Endodermal cell (in vitro differentiated cells): ENCODE data around the gene FNBP1L. TPM values are rescaled to one million over a fixed set of nuclear protein-coding genes. Genes with fewer than 3 reads are reported as not detected.

ENCODE experiments used
- DNase-seq: peaks from one replicate; pipeline ENCODE4 v3.0.0-alpha.2; 2017
- H3K27ac ChIP-seq: 2 replicates; pipeline ENCODE4 v1.5.1; 2013; ENCODE audit warnings: mild to moderate bottlenecking, low read depth, low read length, moderate library complexity
- H3K27me3 ChIP-seq: 2 replicates; pipeline ENCODE4 v1.6.1; 2013; ENCODE audit warnings: mild to moderate bottlenecking, low read length, moderate library complexity; ENCODE audit not compliant: insufficient read depth, control insufficient read depth, poor library complexity, severe bottlenecking
- H3K36me3 ChIP-seq: 2 replicates; pipeline ENCODE4 v1.7.0; 2013; ENCODE audit warnings: mild to moderate bottlenecking, low read length, moderate library complexity; ENCODE audit not compliant: control insufficient read depth, insufficient read depth
- H3K4me1 ChIP-seq: one replicate; pipeline ENCODE4 v1.7.0; 2013; ENCODE audit warnings: low read length; ENCODE audit not compliant: control insufficient read depth, insufficient read depth
- H3K4me3 ChIP-seq: 2 replicates; pipeline ENCODE4 v1.5.1; 2013; ENCODE audit warnings: mild to moderate bottlenecking, low read length, moderate library complexity
- H3K9ac ChIP-seq: 2 replicates; pipeline ENCODE4 v1.6.1; 2013; ENCODE audit warnings: mild to moderate bottlenecking, low read length, moderate library complexity; ENCODE audit not compliant: poor library complexity, severe bottlenecking; ENCODE audit errors: extremely low read depth
- H3K9me3 ChIP-seq: 2 replicates; pipeline ENCODE4 v1.6.1; 2013; ENCODE audit warnings: mild to moderate bottlenecking, low read length, moderate library complexity; ENCODE audit not compliant: control insufficient read depth
- H3K27ac Mint-ChIP-seq: 2 replicates; pipeline ENCODE4 v1.8.0; 2020; ENCODE audit warnings: mixed read lengths
- H3K27me3 Mint-ChIP-seq: 2 replicates; pipeline ENCODE4 v1.8.0; 2021; ENCODE audit warnings: mild to moderate bottlenecking, mixed read lengths; ENCODE audit not compliant: insufficient read depth
- H3K36me3 Mint-ChIP-seq: 2 replicates; pipeline ENCODE4 v1.8.0; 2020; ENCODE audit warnings: low read depth, mixed read lengths
- H3K4me1 Mint-ChIP-seq: 2 replicates; pipeline ENCODE4 v1.8.0; 2020; ENCODE audit warnings: mixed read lengths
- H3K4me3 Mint-ChIP-seq: 2 replicates; pipeline ENCODE4 v1.8.0; 2020; ENCODE audit warnings: mild to moderate bottlenecking, moderate library complexity, mixed read lengths
- H3K9me3 Mint-ChIP-seq: 2 replicates; pipeline ENCODE4 v1.8.0; 2020; ENCODE audit warnings: mild to moderate bottlenecking, mixed read lengths
- CTCF ChIP-seq: fragments of 200-600 bp; sonication (generic); conservative IDR thresholded peaks from 2 replicates; pipeline ENCODE4 v1.5.0; 2021; ENCODE audit warnings: antibody characterized with exemption, mild to moderate bottlenecking
- WGBS, 2 experiments: methylation state at CpG; one replicate each; pipeline versions ENCODE4 v1.1.5 to v1.1.7; 2013; ENCODE audit warnings: missing lambda C conversion rate in 2 of 2, mixed read lengths in 1 of 2; ENCODE audit not compliant: insufficient coverage in 1 of 2, insufficient read length in 1 of 2; 5-methylcytosine and 5-hydroxymethylcytosine counted together
- total RNA-seq, 2 donors: library from RNA; stranded (reverse); fragmentation: NEBNext Ultra II Directional in 1 of 2; extraction: Animal tissue kit (Norgen Biotek cat#: 25700) in 1 of 2; gene quantifications; 2 replicates in 1 of 2; 3 replicates in 1 of 2; pipeline ENCODE4 v1.2.1, GENCODE V29; 2021

FNBP1L gene
- total RNA-seq, 2 donors from 2014 or later, result 96.8 to 107 TPM

GRCh38 chr1:93554883-93555872 is 107.3 kb downstream of the FNBP1L start:
- Mint-ChIP-seq H3K36me3 (peaks cover 69% of the 10 kb centered on the region), H3K4me3 (no peak overlapping the region), H3K27ac (no peak overlapping the region), H3K4me1 (peaks cover 39% of the 10 kb centered on the region), H3K27me3 (no peaks in the 10 kb centered on the region), H3K9me3 (no peaks in the 10 kb centered on the region)
- Histone ChIP-seq H3K4me3 (peak overlapping the region; percentile 9), H3K9ac (no peak overlapping the region), H3K27ac (no peak overlapping the region), H3K4me1 (peaks cover 15% of the 10 kb centered on the region), H3K27me3 (no peaks in the 10 kb centered on the region), H3K36me3 (peaks cover 80% of the 10 kb centered on the region), H3K9me3 (no peaks in the 10 kb centered on the region)
- no peak for DNase-seq
- 86 to 95% methylated on average over 5 to 7 of the region's 7 CpGs for WGBS, 2 experiments
- no peak for TF ChIP-seq CTCF

- no peak for DNase-seq
- H3K4me3 ChIP-seq, result no peak overlapping the region
- Mint-ChIP-seq H3K4me1 (peaks cover 36% of the 10 kb centered on the region), H3K4me3 (no peak overlapping the region), H3K27ac (no peak overlapping the region), H3K9me3 (no peaks in the 10 kb centered on the region), H3K27me3 (no peaks in the 10 kb centered on the region), H3K36me3 (peaks cover 68% of the 10 kb centered on the region)
- H3K9me3 ChIP-seq, result no peaks in the 10 kb centered on the region
- H3K27ac ChIP-seq, result no peak overlapping the region
- peaks cover 80% of the 10 kb centered on the region for H3K36me3 ChIP-seq
- TF ChIP-seq CTCF, result no peak
- WGBS, 2 experiments, result 100% methylated on average over 2 of the region's 2 CpGs; no CpG with 5 or more reads in 1 of the 2 experiments
- H3K27me3 ChIP-seq, result no peaks in the 10 kb centered on the region
- H3K4me1 ChIP-seq, result peaks cover 15% of the 10 kb centered on the region
- H3K9ac ChIP-seq, result no peak overlapping the region
These were observed 108.4 kb downstream of the FNBP1L start for GRCh38 chr1:93556291-93556690.

- Histone ChIP-seq H3K4me1 (no peaks in the 10 kb centered on the region), H3K4me3 (no peak overlapping the region), H3K9ac (no peak overlapping the region), H3K27me3 (no peaks in the 10 kb centered on the region), H3K9me3 (no peaks in the 10 kb centered on the region), H3K36me3 (peaks cover 79% of the 10 kb centered on the region), H3K27ac (no peak overlapping the region)
- H3K27ac Mint-ChIP-seq, result no peak overlapping the region
- WGBS, 2 experiments, result 94 to 100% methylated on average over 2 of the region's 2 CpGs
- H3K4me1 Mint-ChIP-seq, result peaks cover 12% of the 10 kb centered on the region
- peaks cover 77% of the 10 kb centered on the region for H3K36me3 Mint-ChIP-seq
- TF ChIP-seq CTCF, result no peak
- no peaks in the 10 kb centered on the region for H3K9me3 Mint-ChIP-seq
- DNase-seq, result no peak
- no peaks in the 10 kb centered on the region for H3K27me3 Mint-ChIP-seq
- no peak overlapping the region for H3K4me3 Mint-ChIP-seq
These were observed 111.1 kb downstream of the FNBP1L start for GRCh38 chr1:93559045-93559444.
